Measurements from ENCODE around the gene PAX7.
"Not testable (repeated sequence)": the region's sequence is repeated elsewhere in the genome, so short reads cannot be mapped to it uniquely, and the experiment has no call there.

- not testable (repeated sequence) for TF ChIP-seq CTCF (IDR thresholded peaks at IDR 0.05; ENCODE audit: low read length); EZH2 (IDR thresholded peaks at IDR 0.05; ENCODE audit: borderline replicate concordance, low read length)
These were observed 136.9 kb downstream of the PAX7 start for GRCh38 chr1:18767576-18767975.
